Measurements from ENCODE around the gene PPFIBP2.

Gene PPFIBP2

GRCh38 chr11:7570241-7570640 lies 56.4 kb downstream of the PPFIBP2 start:
- TF ChIP-seq ARNTL (CRISPR knock-in tag; IDR thresholded peaks at IDR 0.05; ENCODE audit: borderline replicate concordance, low read depth) (no peak), ZNF565 (CRISPR knock-in tag; conservative IDR thresholded peaks at IDR 0.05; ENCODE audit: low read depth) (no peak), ZFP3 (CRISPR knock-in tag; IDR thresholded peaks at IDR 0.05) (no peak), TOX (CRISPR knock-in tag; IDR thresholded peaks at IDR 0.05; ENCODE audit: borderline replicate concordance) (no peak), PATZ1 (CRISPR knock-in tag; IDR thresholded peaks at IDR 0.05; ENCODE audit: borderline replicate concordance) (no peak)
- no peak for ATAC-seq

- TF ChIP-seq ISL1 (CRISPR knock-in tag; IDR thresholded peaks at IDR 0.05) (no peak), ESRRG (CRISPR knock-in tag; IDR thresholded peaks at IDR 0.05) (no peak), ZNF70 (CRISPR knock-in tag; IDR thresholded peaks at IDR 0.05) (no peak), CSRNP3 (CRISPR knock-in tag; IDR thresholded peaks at IDR 0.05) (no peak), ARNTL (CRISPR knock-in tag; IDR thresholded peaks at IDR 0.05; ENCODE audit: borderline replicate concordance, low read depth) (no peak), OSR1 (CRISPR knock-in tag; IDR thresholded peaks at IDR 0.05) (no peak), TCF4 (CRISPR knock-in tag; IDR thresholded peaks at IDR 0.05; ENCODE audit: borderline replicate concordance) (no peak)
Measured at GRCh38 chr11:7570938-7571521, 57.2 kb downstream of the PPFIBP2 start.

GRCh38 chr11:7571640-7572000 lies 57.8 kb downstream of the PPFIBP2 start:
- no peak for TF ChIP-seq RARB (CRISPR knock-in tag; IDR thresholded peaks at IDR 0.05)
- TF ChIP-seq ISL1 (CRISPR knock-in tag; IDR thresholded peaks at IDR 0.05), result no peak
- no peak for TF ChIP-seq PPARA (CRISPR knock-in tag; IDR thresholded peaks at IDR 0.05; ENCODE audit: borderline replicate concordance)
- no peak for TF ChIP-seq ZFP30 (CRISPR knock-in tag; IDR thresholded peaks at IDR 0.05)
- TF ChIP-seq ZNF565 (CRISPR knock-in tag; conservative IDR thresholded peaks at IDR 0.05; ENCODE audit: low read depth), result no peak
- TF ChIP-seq ZNF70 (CRISPR knock-in tag; IDR thresholded peaks at IDR 0.05), result no peak
- TF ChIP-seq BACH2 (CRISPR knock-in tag; IDR thresholded peaks at IDR 0.05; ENCODE audit: borderline replicate concordance), result no peak
- ATAC-seq, result peak; percentile 92

More at GRCh38 chr11:7570938-7571521, 57.2 kb downstream of the PPFIBP2 start:
- ATAC-seq, result no peak

- TF ChIP-seq PPARA (CRISPR knock-in tag; IDR thresholded peaks at IDR 0.05; ENCODE audit: borderline replicate concordance) (no peak), ARNTL (CRISPR knock-in tag; IDR thresholded peaks at IDR 0.05; ENCODE audit: borderline replicate concordance, low read depth) (no peak), PATZ1 (CRISPR knock-in tag; IDR thresholded peaks at IDR 0.05; ENCODE audit: borderline replicate concordance) (no peak), ESRRG (CRISPR knock-in tag; IDR thresholded peaks at IDR 0.05) (no peak), TSHZ2 (CRISPR knock-in tag; IDR thresholded peaks at IDR 0.05) (no peak), ZFP30 (CRISPR knock-in tag; IDR thresholded peaks at IDR 0.05) (no peak), CSDC2 (CRISPR knock-in tag; IDR thresholded peaks at IDR 0.05) (no peak), OSR1 (CRISPR knock-in tag; IDR thresholded peaks at IDR 0.05) (no peak), SNAI2 (CRISPR knock-in tag; IDR thresholded peaks at IDR 0.05) (no peak), GLIS3 (CRISPR knock-in tag; IDR thresholded peaks at IDR 0.05) (no peak), ZNF70 (CRISPR knock-in tag; IDR thresholded peaks at IDR 0.05) (no peak)
- peak; percentile 32 for ATAC-seq
Measured at GRCh38 chr11:7572001-7572712, 58.4 kb downstream of the PPFIBP2 start.

Measured in SK-N-SH treated with all-trans-retinoic acid at 6 μM for 48 hours (cell line).